ENCODE measurements around the gene ZNF492.
"Not testable (repeated sequence)": the region's sequence is repeated elsewhere in the genome, so short reads cannot be mapped to it uniquely, and the experiment has no call there.

The ZNF492 gene

GRCh38 chr19:22617614-22618320, 16.4 kb upstream of the ZNF492 start:
- DNase-seq, result no peak

- no peak for DNase-seq
Observed at GRCh38 chr19:22619371-22619770, 14.8 kb upstream of the ZNF492 start.

- DNase-seq, result no peak
Observed at GRCh38 chr19:22619932-22620331, 14.2 kb upstream of the ZNF492 start.

- no peak for DNase-seq
Observed at GRCh38 chr19:22620401-22620800, 13.7 kb upstream of the ZNF492 start.

- DNase-seq, result no peak
Observed at GRCh38 chr19:22620912-22621311, 13.2 kb upstream of the ZNF492 start.

- DNase-seq, result no peak
Observed at GRCh38 chr19:22622020-22622419, 12.1 kb upstream of the ZNF492 start.

GRCh38 chr19:22622901-22623840, 11.0 kb upstream of the ZNF492 start:
- no peak for DNase-seq

- no peak for DNase-seq
Observed at GRCh38 chr19:22623841-22624221, 10.3 kb upstream of the ZNF492 start.

GRCh38 chr19:22625266-22626035, 8.7 kb upstream of the ZNF492 start:
- DNase-seq, result no peak

- DNase-seq, result no peak
Observed at GRCh38 chr19:22627526-22627925, 6.6 kb upstream of the ZNF492 start.

GRCh38 chr19:22628401-22628800, 5.7 kb upstream of the ZNF492 start:
- DNase-seq, result no peak

- no peak for DNase-seq
Observed at GRCh38 chr19:22634450-22634827, 315 bp downstream of the ZNF492 start.

GRCh38 chr19:22685493-22685892, 51.4 kb downstream of the ZNF492 start:
- DNase-seq, result not testable (repeated sequence)

- DNase-seq, result not testable (repeated sequence)
Observed at GRCh38 chr19:22702661-22703060, 68.5 kb downstream of the ZNF492 start.

- DNase-seq, result not testable (repeated sequence)
Observed at GRCh38 chr19:22703096-22703495, 69.0 kb downstream of the ZNF492 start.

- no peak for DNase-seq
Observed at GRCh38 chr19:22708983-22709382, 74.9 kb downstream of the ZNF492 start.
